Activated T-cell treated with anti-CD3 and anti-CD28 coated beads, Interleukin-2, amount 50 U/mL, for 48 hours (primary cell): ENCODE results near the gene RERE.

Experiments used
- DNase-seq, 2 experiments: peaks; one replicate each; pipeline ENCODE4 v3.0.0-alpha.2; 2020

RERE gene

GRCh38 chr1:8663090-8663802, 154.2 kb downstream of the RERE start:
- no peak for DNase-seq

GRCh38 chr1:8662380-8663072, 154.9 kb downstream of the RERE start:
- no peak for DNase-seq

- DNase-seq: peak; percentile 40 to 48
Measured at GRCh38 chr1:8661185-8662110, 156.0 kb downstream of the RERE start.

- DNase-seq: no peak
Measured at GRCh38 chr1:8660411-8660828, 157.0 kb downstream of the RERE start.

GRCh38 chr1:8659593-8659992, 157.8 kb downstream of the RERE start:
- DNase-seq: no peak

GRCh38 chr1:8653878-8654277, 163.6 kb downstream of the RERE start:
- DNase-seq: no peak

- DNase-seq: no peak
Measured at GRCh38 chr1:8652467-8653046, 164.9 kb downstream of the RERE start.

- DNase-seq: no peak
Measured at GRCh38 chr1:8651962-8652361, 165.5 kb downstream of the RERE start.

GRCh38 chr1:8651236-8651890, 166.1 kb downstream of the RERE start:
- no peak for DNase-seq

- no peak for DNase-seq
Measured at GRCh38 chr1:8649875-8650274, 167.6 kb downstream of the RERE start.

- DNase-seq: no peak
Measured at GRCh38 chr1:8649027-8649426, 168.4 kb downstream of the RERE start.

- no peak for DNase-seq
Measured at GRCh38 chr1:8646996-8647395, 170.4 kb downstream of the RERE start.

GRCh38 chr1:8646189-8646588, 171.3 kb downstream of the RERE start:
- DNase-seq: no peak

- no peak for DNase-seq
Measured at GRCh38 chr1:8643542-8644536, 173.6 kb downstream of the RERE start.

GRCh38 chr1:8642114-8642513, 175.3 kb downstream of the RERE start:
- no peak for DNase-seq

GRCh38 chr1:8641377-8641997, 176.0 kb downstream of the RERE start:
- DNase-seq: no peak

- no peak for DNase-seq
Measured at GRCh38 chr1:8640950-8641349, 176.5 kb downstream of the RERE start.

- no peak for DNase-seq
Measured at GRCh38 chr1:8639148-8639547, 178.3 kb downstream of the RERE start.

GRCh38 chr1:8633741-8634501, 183.5 kb downstream of the RERE start:
- no peak for DNase-seq

- no peak for DNase-seq
Measured at GRCh38 chr1:8632102-8632501, 185.3 kb downstream of the RERE start.
